Rectal smooth muscle tissue (tissue), 1 donor: ENCODE data around the gene TNS1.
"Not testable (repeated sequence)": the region's sequence is repeated elsewhere in the genome, so short reads cannot be mapped to it uniquely, and the experiment has no call there.

Source experiments
- H3K27ac ChIP-seq: one replicate; pipeline ENCODE4 v1.7.0; 2013; ENCODE audit warnings: low read depth, low read length, inconsistent platforms
- H3K27me3 ChIP-seq: one replicate; pipeline ENCODE4 v1.7.0; 2013; ENCODE audit warnings: low read length; ENCODE audit not compliant: control insufficient read depth, insufficient read depth
- H3K36me3 ChIP-seq: one replicate; pipeline ENCODE4 v1.7.0; 2013; ENCODE audit warnings: low read length; ENCODE audit not compliant: control insufficient read depth, insufficient read depth
- H3K4me1 ChIP-seq: one replicate; pipeline ENCODE4 v1.7.0; 2013; ENCODE audit warnings: low read length; ENCODE audit not compliant: control insufficient read depth, insufficient read depth
- H3K4me3 ChIP-seq: one replicate; pipeline ENCODE4 v1.7.0; 2013; ENCODE audit warnings: low read length
- H3K9ac ChIP-seq: one replicate; pipeline ENCODE4 v1.7.0; 2013; ENCODE audit warnings: low read length

Gene TNS1

GRCh38 chr2:218019411-218020060 lies 16.7 kb upstream of the TNS1 start:
- Histone ChIP-seq H3K27ac (no peak overlapping the region), H3K9ac (no peak overlapping the region), H3K4me3 (no peak overlapping the region), H3K4me1 (peaks cover 4% of the 10 kb centered on the region), H3K27me3 (no peaks in the 10 kb centered on the region), H3K36me3 (no peaks in the 10 kb centered on the region)

- H3K36me3 ChIP-seq, H3K9ac ChIP-seq, H3K27me3 ChIP-seq, H3K4me3 ChIP-seq, H3K4me1 ChIP-seq, H3K27ac ChIP-seq: not testable (repeated sequence)
These were observed 16.0 kb upstream of the TNS1 start for GRCh38 chr2:218018842-218019125.

- Histone ChIP-seq H3K4me1 (peaks cover 4% of the 10 kb centered on the region), H3K36me3 (no peaks in the 10 kb centered on the region), H3K27me3 (no peaks in the 10 kb centered on the region), H3K9ac (no peak overlapping the region), H3K4me3 (no peak overlapping the region), H3K27ac (no peak overlapping the region)
These were observed 14.6 kb upstream of the TNS1 start for GRCh38 chr2:218017211-218018053.

- H3K27me3 ChIP-seq, result no peaks in the 10 kb centered on the region
- no peak overlapping the region for H3K9ac ChIP-seq
- no peaks in the 10 kb centered on the region for H3K36me3 ChIP-seq
- no peak overlapping the region for H3K27ac ChIP-seq
- no peak overlapping the region for H3K4me3 ChIP-seq
- H3K4me1 ChIP-seq, result peaks cover 4% of the 10 kb centered on the region
These were observed 14.0 kb upstream of the TNS1 start for GRCh38 chr2:218016810-218017209.

- Histone ChIP-seq H3K36me3 (no peaks in the 10 kb centered on the region), H3K4me3 (no peak overlapping the region), H3K9ac (no peak overlapping the region), H3K27ac (no peak overlapping the region), H3K4me1 (peaks cover 4% of the 10 kb centered on the region), H3K27me3 (peaks cover 2% of the 10 kb centered on the region)
These were observed 13.1 kb upstream of the TNS1 start for GRCh38 chr2:218015586-218016521.

- Histone ChIP-seq H3K36me3 (no peaks in the 10 kb centered on the region), H3K27ac (no peak overlapping the region), H3K4me3 (no peak overlapping the region), H3K27me3 (peaks cover 5% of the 10 kb centered on the region), H3K4me1 (peaks cover 4% of the 10 kb centered on the region), H3K9ac (no peak overlapping the region)
These were observed 12.2 kb upstream of the TNS1 start for GRCh38 chr2:218014706-218015585.

- H3K4me1 ChIP-seq, result peaks cover 2% of the 10 kb centered on the region
- no peak overlapping the region for H3K27ac ChIP-seq
- H3K27me3 ChIP-seq, result peaks cover 12% of the 10 kb centered on the region
- H3K4me3 ChIP-seq, result no peak overlapping the region
- H3K36me3 ChIP-seq, result no peaks in the 10 kb centered on the region
- H3K9ac ChIP-seq, result no peak overlapping the region
These were observed 10.5 kb upstream of the TNS1 start for GRCh38 chr2:218013289-218013688.

GRCh38 chr2:218012284-218012683 lies 9.5 kb upstream of the TNS1 start:
- Histone ChIP-seq H3K4me1 (no peaks in the 10 kb centered on the region), H3K4me3 (no peak overlapping the region), H3K9ac (no peak overlapping the region), H3K27ac (no peak overlapping the region), H3K27me3 (peaks cover 14% of the 10 kb centered on the region), H3K36me3 (no peaks in the 10 kb centered on the region)

GRCh38 chr2:218011653-218012040 lies 8.9 kb upstream of the TNS1 start:
- no peaks in the 10 kb centered on the region for H3K4me1 ChIP-seq
- no peak overlapping the region for H3K27ac ChIP-seq
- H3K9ac ChIP-seq, result no peak overlapping the region
- no peaks in the 10 kb centered on the region for H3K36me3 ChIP-seq
- peaks cover 14% of the 10 kb centered on the region for H3K27me3 ChIP-seq
- no peak overlapping the region for H3K4me3 ChIP-seq

- Histone ChIP-seq H3K4me1 (no peaks in the 10 kb centered on the region), H3K36me3 (no peaks in the 10 kb centered on the region), H3K4me3 (no peak overlapping the region), H3K27me3 (peaks cover 14% of the 10 kb centered on the region), H3K9ac (no peak overlapping the region), H3K27ac (no peak overlapping the region)
These were observed 8.3 kb upstream of the TNS1 start for GRCh38 chr2:218010984-218011652.

GRCh38 chr2:218010140-218010983 lies 7.6 kb upstream of the TNS1 start:
- Histone ChIP-seq H3K9ac (no peak overlapping the region), H3K27me3 (peaks cover 14% of the 10 kb centered on the region), H3K27ac (no peak overlapping the region), H3K4me3 (peak overlapping the region; percentile 63), H3K36me3 (no peaks in the 10 kb centered on the region), H3K4me1 (no peaks in the 10 kb centered on the region)
